GM12878 (cell line): ENCODE results near the gene CBLN3. TPM values are rescaled to one million over a fixed set of nuclear protein-coding genes. Genes with fewer than 3 reads are reported as not detected.

Experiments
- ATAC-seq: fragments of 200-7000 bp; cut with Tn5 transposase; 3 replicates; pipeline ENCODE4 v1.9.1; 2020; ENCODE audit warnings: mild to moderate bottlenecking, moderate library complexity
- BruUV-seq: library from RNA; stranded (reverse); fragments of 400-500 nt; replicated peaks from 2 replicates; lab custom pipeline; 2021; lab: Mats Ljungman, UMichigan
- CTCF ChIA-PET: fragments of 300-600 bp; sonication (Branson Sonifier 250); formaldehyde crosslinking; extraction: SDS; loops from one replicate; lab custom pipeline; 2021; ENCODE audit warnings: inconsistent platforms; lab: Yijun Ruan, JAX
- POLR2A ChIA-PET: fragments of 350-600 bp; formaldehyde crosslinking; extraction: SDS; loops from one replicate; lab custom pipeline; 2021; ENCODE audit warnings: inconsistent platforms; lab: Charles Lee
- RAD21 ChIA-PET: fragments of 300-600 bp; sonication (Branson Sonifier 250); formaldehyde crosslinking; loops from one replicate; lab custom pipeline; 2023; ENCODE audit warnings: antibody characterized with exemption; ENCODE audit not compliant: unreplicated experiment; lab: Charles Lee
- SMC1A ChIA-PET: fragments of 300-600 bp; sonication (Branson Sonifier 250); formaldehyde crosslinking; loops from one replicate; lab custom pipeline; 2023; ENCODE audit not compliant: unreplicated experiment, uncharacterized antibody; lab: Charles Lee
- DNase-seq: peaks from one replicate; pipeline ENCODE4 v3.0.0-alpha.2; 2011; ENCODE audit warnings: low read depth, low spot score
- FAIRE-seq: peaks from 3 replicates; lab custom pipeline; 2011; peaks lifted over from hg19 to GRCh38; lab: Jason Lieb, UNC
- H2AFZ ChIP-seq: 2 replicates; pipeline ENCODE4 v1.6.0; 2011; ENCODE audit warnings: low read depth, low read length, control low read depth; ENCODE audit not compliant: control insufficient read depth
- H3K27ac ChIP-seq: 2 replicates; pipeline ENCODE4 v1.5.1; 2011; ENCODE audit warnings: control low read depth; ENCODE audit not compliant: control insufficient read depth, insufficient read depth
- H3K27me3 ChIP-seq, 2 experiments: replicated peaks in 1 of 2; 2 replicates each; pipeline versions ENCODE4 v1.6.0 to v1.6.1; 2011; ENCODE audit warnings: low read length in 1 of 2; ENCODE audit not compliant: control insufficient read depth in 2 of 2, insufficient read depth in 2 of 2
- H3K36me3 ChIP-seq, 2 experiments: 2 replicates each; pipeline ENCODE4 v1.5.1; 2011; ENCODE audit warnings: low read length in 1 of 2; ENCODE audit not compliant: control insufficient read depth in 2 of 2, insufficient read depth in 2 of 2
- H3K4me1 ChIP-seq: 2 replicates; pipeline ENCODE4 v1.6.1; 2011; ENCODE audit warnings: mild to moderate bottlenecking, low read length, moderate library complexity, mixed read lengths; ENCODE audit not compliant: control insufficient read depth, insufficient read depth
- H3K4me2 ChIP-seq: 2 replicates; pipeline ENCODE4 v1.6.0; 2011; ENCODE audit warnings: control low read depth; ENCODE audit not compliant: control insufficient read depth, insufficient read depth
- H3K4me3 ChIP-seq: fragments of 200-600 bp; sonication (generic); 2 replicates; pipeline ENCODE4 v1.5.1; 2016
- H3K79me2 ChIP-seq: 2 replicates; pipeline ENCODE4 v1.6.0; 2011; ENCODE audit warnings: low read length; ENCODE audit not compliant: control insufficient read depth, insufficient read depth
- H3K9ac ChIP-seq: 2 replicates; pipeline ENCODE4 v1.8.0; 2011; ENCODE audit warnings: low read length, control low read depth, mixed read lengths; ENCODE audit not compliant: control insufficient read depth, insufficient read depth
- H3K9me3 ChIP-seq: replicated peaks from 3 replicates; pipeline ENCODE4 v1.5.1; 2011; ENCODE audit warnings: mild to moderate bottlenecking, low read length; ENCODE audit not compliant: control insufficient read depth, insufficient read depth
- H4K20me1 ChIP-seq: 2 replicates; pipeline ENCODE4 v1.6.0; 2011; ENCODE audit not compliant: control insufficient read depth, insufficient read depth
- HDGF ChIP-seq: fragments of 450-650 bp; IDR thresholded peaks from 2 replicates; pipeline ENCODE4 v1.6.1; 2016; ENCODE audit warnings: antibody characterized with exemption
- MTA2 ChIP-seq: fragments of 450-650 bp; IDR thresholded peaks from 2 replicates; pipeline ENCODE4 v1.6.1; 2016; ENCODE audit warnings: low read depth, mild to moderate bottlenecking, moderate library complexity
- NR2C2 ChIP-seq: IDR thresholded peaks from 2 replicates; pipeline ENCODE4 v1.6.1; 2011; ENCODE audit warnings: borderline replicate concordance, low read depth; ENCODE audit not compliant: control insufficient read depth, insufficient read length
- POLR2AphosphoS2 ChIP-seq: IDR thresholded peaks from 2 replicates; pipeline ENCODE4 v1.6.1; 2011; ENCODE audit warnings: low read depth, mild to moderate bottlenecking, low read length, improper control_type of control experiment, moderate library complexity
- STAT3 ChIP-seq: IDR thresholded peaks from 2 replicates; pipeline ENCODE4 v1.6.1; 2011; ENCODE audit warnings: low read depth, low read length, improper control_type of control experiment
- YY1 ChIP-seq: IDR thresholded peaks from 2 replicates; pipeline ENCODE4 v1.6.1; 2011; ENCODE audit warnings: low read depth, mild to moderate bottlenecking, low read length
- ZNF207 ChIP-seq: fragments of 450-650 bp; IDR thresholded peaks from 2 replicates; pipeline ENCODE4 v1.6.1; 2014; ENCODE audit warnings: antibody characterized with exemption, mild to moderate bottlenecking, borderline replicate concordance
- WGBS: methylation state at CpG from one replicate; pipeline ENCODE4 v1.1.6; 2016; ENCODE audit warnings: low lambda C conversion rate; ENCODE audit not compliant: insufficient replicate concordance, insufficient coverage; ENCODE audit errors: missing lambda C conversion rate; 5-methylcytosine and 5-hydroxymethylcytosine counted together
- in situ Hi-C: fragments of 300-500 bp; cut with MboI; formaldehyde crosslinking; loops from 9 replicates; pipeline ENCODE4 v1.14.3; 2018; ENCODE audit warnings: mixed read lengths
- intact Hi-C: fragments of 100-400 bp; cut with micrococcal nuclease; formaldehyde crosslinking; loops from one replicate; pipeline ENCODE4 v1.14.2; 2022; ENCODE audit not compliant: unreplicated experiment
- polyA plus RNA-seq, 11 experiments: library from polyadenylated mRNA; depleted of rRNA in 4 of 11; unstranded in 6 of 11; stranded (reverse) in 5 of 11; fragments of >200 nt; fragmentation: Nextera tagmentation in 4 of 11; fragmentation: Illumina TruSeq in 1 of 11; extraction: Ambion mirVana in 4 of 11; extraction: Trizol in 1 of 11; gene quantifications; 1 replicate in 1 of 11; 2 replicates in 10 of 11; pipeline versions ENCODE4 v1.2.1 to v1.2.3, GENCODE V29; 2011 to 2016; ENCODE audit warnings: inconsistent platforms in 2 of 11, missing spikeins in 2 of 11, low read depth in 1 of 11
- total RNA-seq, 4 experiments: library from RNA; depleted of rRNA in 3 of 4; stranded (reverse); fragments of >200 nt in 3 of 4; fragmentation: Illumina TruSeq in 1 of 4; extraction: Trizol in 1 of 4; gene quantifications; 2 replicates each; pipeline versions ENCODE4 v1.2.1 to v1.2.3, GENCODE V29; 2013 to 2021
- TF ChIP-seq, protein P1 (sequence below): IDR thresholded peaks from 2 replicates; pipeline ENCODE4 v1.6.1; 2011; ENCODE audit warnings: borderline replicate concordance, low read depth, mild to moderate bottlenecking, moderate library complexity, mixed read lengths, low read length; ENCODE audit not compliant: insufficient read depth; ENCODE audit errors: extremely low read length
- TF ChIP-seq, protein P2 (sequence below): IDR thresholded peaks from 2 replicates; pipeline ENCODE4 v1.6.1; 2012; ENCODE audit warnings: low read depth, low read length, improper control_type of control experiment
- TF ChIP-seq, protein P3 (sequence below): fragments of 450-650 bp; IDR thresholded peaks from 2 replicates; pipeline ENCODE4 v1.6.1; 2017; ENCODE audit warnings: borderline replicate concordance

Gene CBLN3
- total and polyA plus RNA-seq, 10 of the 15 experiments (the other 5 are each of a cell fraction or from before 2014, with no cell fraction given) = 0.16 to 4.9 (median 1.3) TPM

- RAD21 ChIA-PET = no interaction called here
- WGBS = 66% methylated on average over 8 of the region's 8 CpGs
- TF ChIP-seq MTA2 = no peak
- TF ChIP-seq POLR2AphosphoS2 = no peak
- no peak for TF ChIP-seq ZNF207
- TF ChIP-seq, protein P1, sequence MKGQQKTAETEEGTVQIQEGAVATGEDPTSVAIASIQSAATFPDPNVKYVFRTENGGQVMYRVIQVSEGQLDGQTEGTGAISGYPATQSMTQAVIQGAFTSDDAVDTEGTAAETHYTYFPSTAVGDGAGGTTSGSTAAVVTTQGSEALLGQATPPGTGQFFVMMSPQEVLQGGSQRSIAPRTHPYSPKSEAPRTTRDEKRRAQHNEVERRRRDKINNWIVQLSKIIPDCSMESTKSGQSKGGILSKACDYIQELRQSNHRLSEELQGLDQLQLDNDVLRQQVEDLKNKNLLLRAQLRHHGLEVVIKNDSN = no peak
- no peak for TF ChIP-seq YY1
- TF ChIP-seq, protein P2, sequence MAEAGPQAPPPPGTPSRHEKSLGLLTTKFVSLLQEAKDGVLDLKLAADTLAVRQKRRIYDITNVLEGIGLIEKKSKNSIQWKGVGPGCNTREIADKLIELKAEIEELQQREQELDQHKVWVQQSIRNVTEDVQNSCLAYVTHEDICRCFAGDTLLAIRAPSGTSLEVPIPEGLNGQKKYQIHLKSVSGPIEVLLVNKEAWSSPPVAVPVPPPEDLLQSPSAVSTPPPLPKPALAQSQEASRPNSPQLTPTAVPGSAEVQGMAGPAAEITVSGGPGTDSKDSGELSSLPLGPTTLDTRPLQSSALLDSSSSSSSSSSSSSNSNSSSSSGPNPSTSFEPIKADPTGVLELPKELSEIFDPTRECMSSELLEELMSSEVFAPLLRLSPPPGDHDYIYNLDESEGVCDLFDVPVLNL = no peak
- TF ChIP-seq HDGF = no peak
- TF ChIP-seq NR2C2 = no peak
- TF ChIP-seq STAT3 = no peak
- TF ChIP-seq, protein P3, sequence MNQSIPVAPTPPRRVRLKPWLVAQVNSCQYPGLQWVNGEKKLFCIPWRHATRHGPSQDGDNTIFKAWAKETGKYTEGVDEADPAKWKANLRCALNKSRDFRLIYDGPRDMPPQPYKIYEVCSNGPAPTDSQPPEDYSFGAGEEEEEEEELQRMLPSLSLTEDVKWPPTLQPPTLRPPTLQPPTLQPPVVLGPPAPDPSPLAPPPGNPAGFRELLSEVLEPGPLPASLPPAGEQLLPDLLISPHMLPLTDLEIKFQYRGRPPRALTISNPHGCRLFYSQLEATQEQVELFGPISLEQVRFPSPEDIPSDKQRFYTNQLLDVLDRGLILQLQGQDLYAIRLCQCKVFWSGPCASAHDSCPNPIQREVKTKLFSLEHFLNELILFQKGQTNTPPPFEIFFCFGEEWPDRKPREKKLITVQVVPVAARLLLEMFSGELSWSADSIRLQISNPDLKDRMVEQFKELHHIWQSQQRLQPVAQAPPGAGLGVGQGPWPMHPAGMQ = no peak
- peaks cover 8% of the 10 kb centered on the region for H3K4me1 ChIP-seq
- SMC1A ChIA-PET = no interaction called here
- no peaks in the 10 kb centered on the region for H4K20me1 ChIP-seq
- H3K27ac ChIP-seq = no peak overlapping the region
- no TSS peak for BruUV-seq
- H3K4me2 ChIP-seq = no peak overlapping the region
- FAIRE-seq = no peak
- ATAC-seq = no peak
- H3K27me3 ChIP-seq = no peaks in the 10 kb centered on the region
- H3K36me3 ChIP-seq = no peaks in the 10 kb centered on the region; a peak in 1 of 4 replicates
- no peak overlapping the region for H2AFZ ChIP-seq
- CTCF ChIA-PET = interaction anchor here (0.8 to 10.8 kb wide), 3 partner anchors 59 to 92 kb away, joined by 3 to 452 read pairs (median 27); partner anchors contain the start of genes ADCY4, NFATC4 and RIPK3
- no peak overlapping the region for H3K9ac ChIP-seq
- H3K9me3 ChIP-seq = no peaks in the 10 kb centered on the region
- intact Hi-C loops (no loop called here), in situ Hi-C loops (no loop called here)
- POLR2A ChIA-PET = interaction anchor here (1.0 kb wide), 1 partner anchor 87 kb away, joined by 3 read pairs; the partner anchor contains the start of gene RIPK3
- H3K4me3 ChIP-seq = no peak overlapping the region
- H3K79me2 ChIP-seq = peaks cover 25% of the 10 kb centered on the region
- DNase-seq = no peak
Observed at GRCh38 chr14:24426912-24427536, 2.4 kb downstream of the CBLN3 start.
